Ishikawa (cell line): Measurements from ENCODE around the gene ISX.

Experiments used
- CEBPB ChIP-seq: IDR thresholded peaks from 2 replicates; pipeline ENCODE4 v1.6.1; 2012
- CREB1 ChIP-seq: IDR thresholded peaks from 2 replicates; pipeline ENCODE4 v1.6.1; 2012; ENCODE audit warnings: low read depth
- EGR1 ChIP-seq: IDR thresholded peaks from 2 replicates; pipeline ENCODE4 v1.6.1; 2012
- EP300 ChIP-seq: IDR thresholded peaks from 2 replicates; pipeline ENCODE4 v1.6.1; 2012; ENCODE audit warnings: borderline replicate concordance
- FOXM1 ChIP-seq: IDR thresholded peaks from 2 replicates; pipeline ENCODE4 v1.6.1; 2012; ENCODE audit warnings: low read depth, borderline replicate concordance
- NFIC ChIP-seq: IDR thresholded peaks from 2 replicates; pipeline ENCODE4 v1.6.1; 2012
- RAD21 ChIP-seq: IDR thresholded peaks from 2 replicates; pipeline ENCODE4 v1.6.1; 2012; ENCODE audit warnings: low read depth
- REST ChIP-seq: IDR thresholded peaks from 2 replicates; pipeline ENCODE4 v1.6.1; 2012; ENCODE audit warnings: low read depth, mild to moderate bottlenecking
- TAF1 ChIP-seq: IDR thresholded peaks from 2 replicates; pipeline ENCODE4 v1.6.1; 2012; ENCODE audit warnings: low read depth, mild to moderate bottlenecking
- TCF12 ChIP-seq: IDR thresholded peaks from 2 replicates; pipeline ENCODE4 v1.6.1; 2012; ENCODE audit warnings: low read depth
- TEAD4 ChIP-seq: IDR thresholded peaks from 2 replicates; pipeline ENCODE4 v1.6.1; 2012
- USF1 ChIP-seq: IDR thresholded peaks from 2 replicates; pipeline ENCODE4 v1.6.1; 2012
- YY1 ChIP-seq: IDR thresholded peaks from 2 replicates; pipeline ENCODE4 v1.6.1; 2012; ENCODE audit warnings: low read depth
- ZBTB7A ChIP-seq: IDR thresholded peaks from 2 replicates; pipeline ENCODE4 v1.6.1; 2012; ENCODE audit warnings: low read depth
- TF ChIP-seq, protein P1 (sequence below): IDR thresholded peaks from 2 replicates; pipeline ENCODE4 v1.6.1; 2012

The ISX gene

DNA sequence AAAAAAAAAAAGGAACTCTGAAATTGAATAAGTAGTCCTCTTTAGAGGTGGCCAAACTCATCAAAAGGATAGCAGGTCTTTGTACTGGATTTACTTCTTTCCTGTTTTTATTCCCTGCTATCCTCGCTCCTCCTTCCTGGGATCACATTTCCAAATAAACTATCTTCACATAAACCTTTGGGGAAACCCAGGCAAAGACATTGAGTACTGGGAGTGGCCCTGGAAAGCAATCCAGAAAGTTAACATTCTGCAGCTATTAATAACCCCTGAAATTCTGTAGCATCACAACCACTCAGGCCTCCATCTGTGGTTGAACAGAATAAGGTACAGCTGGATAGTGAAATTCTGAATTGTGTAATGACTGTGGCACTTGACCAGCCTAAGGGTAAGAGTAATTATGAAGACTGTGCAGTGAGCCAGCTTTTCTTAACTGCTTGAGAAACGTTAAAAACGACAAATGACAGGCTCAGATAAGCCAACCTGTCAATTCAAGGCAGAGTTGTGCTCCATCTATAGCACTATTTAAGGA, 58.8 kb downstream of the ISX start:
- no peak for TF ChIP-seq CREB1
- TF ChIP-seq NFIC = no peak
- TF ChIP-seq EGR1 = no peak
- no peak for TF ChIP-seq ZBTB7A

DNA sequence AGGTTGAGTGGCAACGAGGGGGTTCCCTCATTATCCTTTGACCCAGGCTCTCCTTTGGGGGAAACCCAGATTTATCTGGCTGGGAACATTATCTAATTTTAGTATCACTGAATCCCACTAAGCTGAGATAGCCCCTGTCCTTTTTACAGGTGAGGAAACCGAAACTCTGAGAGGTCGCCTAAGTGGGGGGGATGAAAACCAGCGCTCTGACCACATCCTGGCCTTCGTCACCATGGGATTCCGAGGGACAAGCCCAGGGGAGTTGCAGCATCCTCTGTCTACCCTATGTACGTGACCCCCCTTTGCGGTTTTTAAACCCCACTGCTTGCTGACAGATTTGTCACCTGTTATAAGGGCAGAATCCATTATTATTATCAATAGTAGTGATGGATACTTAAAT, 61.0 kb downstream of the ISX start:
- TF ChIP-seq EP300 (no peak), TAF1 (no peak), NFIC (no peak), CREB1 (no peak), EGR1 (no peak), CEBPB (no peak), YY1 (no peak), REST (no peak), TCF12 (no peak), USF1 (no peak)
- TF ChIP-seq, protein P1, sequence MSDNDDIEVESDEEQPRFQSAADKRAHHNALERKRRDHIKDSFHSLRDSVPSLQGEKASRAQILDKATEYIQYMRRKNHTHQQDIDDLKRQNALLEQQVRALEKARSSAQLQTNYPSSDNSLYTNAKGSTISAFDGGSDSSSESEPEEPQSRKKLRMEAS = no peak

GRCh38 chr22:35128637-35129036, 62.7 kb downstream of the ISX start:
- no peak for TF ChIP-seq CREB1
- TF ChIP-seq ZBTB7A = no peak
- TF ChIP-seq EP300 = no peak
- no peak for TF ChIP-seq RAD21
- no peak for TF ChIP-seq REST
- no peak for TF ChIP-seq TCF12
- no peak for TF ChIP-seq TAF1
- TF ChIP-seq FOXM1 = no peak
- TF ChIP-seq CEBPB = no peak
- TF ChIP-seq NFIC = no peak
- TF ChIP-seq USF1 = no peak
- no peak for TF ChIP-seq EGR1
- TF ChIP-seq, protein P1 = no peak
- TF ChIP-seq TEAD4 = no peak
- TF ChIP-seq YY1 = no peak

- TF ChIP-seq EP300 = no peak
- TF ChIP-seq YY1 = no peak
- no peak for TF ChIP-seq TCF12
- no peak for TF ChIP-seq EGR1
- TF ChIP-seq CREB1 = no peak
Measured at GRCh38 chr22:35131525-35132000, 65.6 kb downstream of the ISX start.

DNA sequence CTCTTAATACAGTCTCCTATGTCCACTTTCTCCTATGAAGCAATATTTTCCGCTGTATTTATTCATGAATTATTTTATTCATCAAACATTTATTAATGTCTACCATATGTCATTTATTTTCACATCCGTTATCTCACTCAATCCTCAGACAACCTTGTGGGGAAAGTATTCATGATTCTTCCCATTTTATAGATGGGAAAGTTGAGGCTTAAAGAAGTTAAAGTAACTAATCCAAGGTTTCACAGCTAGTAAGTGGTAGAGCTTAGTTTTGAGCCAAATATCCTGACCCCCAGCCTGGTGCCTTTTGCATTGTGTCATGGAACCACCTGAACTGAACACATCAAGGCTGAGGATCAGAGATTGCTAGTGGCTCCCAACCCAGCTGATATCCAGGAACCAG, 66.6 kb downstream of the ISX start:
- TF ChIP-seq, protein P1 = no peak
- no peak for TF ChIP-seq FOXM1
- no peak for TF ChIP-seq CREB1
- no peak for TF ChIP-seq TCF12
- no peak for TF ChIP-seq TEAD4
- no peak for TF ChIP-seq ZBTB7A
- TF ChIP-seq YY1 = no peak
- TF ChIP-seq RAD21 = no peak
- no peak for TF ChIP-seq USF1
- no peak for TF ChIP-seq NFIC
- TF ChIP-seq CEBPB = no peak
- no peak for TF ChIP-seq TAF1
- no peak for TF ChIP-seq REST
- TF ChIP-seq EP300 = no peak
- no peak for TF ChIP-seq EGR1
